HG02642 (cell line): ENCODE data around the gene MYH14.
A peak's percentile ranks its signal among the peaks of the same experiment; 100 is the strongest.
"Not testable (repeated sequence)": the region's sequence is repeated elsewhere in the genome, so short reads cannot be mapped to it uniquely, and the experiment has no call there.

Experiments
- ATAC-seq: cut with Tn5 transposase; IDR thresholded peaks from one replicate; pipeline ENCODE4 v1.9.1; 2021; ENCODE audit warnings: mild to moderate bottlenecking; ENCODE audit not compliant: unreplicated experiment, poor library complexity

MYH14 gene

DNA sequence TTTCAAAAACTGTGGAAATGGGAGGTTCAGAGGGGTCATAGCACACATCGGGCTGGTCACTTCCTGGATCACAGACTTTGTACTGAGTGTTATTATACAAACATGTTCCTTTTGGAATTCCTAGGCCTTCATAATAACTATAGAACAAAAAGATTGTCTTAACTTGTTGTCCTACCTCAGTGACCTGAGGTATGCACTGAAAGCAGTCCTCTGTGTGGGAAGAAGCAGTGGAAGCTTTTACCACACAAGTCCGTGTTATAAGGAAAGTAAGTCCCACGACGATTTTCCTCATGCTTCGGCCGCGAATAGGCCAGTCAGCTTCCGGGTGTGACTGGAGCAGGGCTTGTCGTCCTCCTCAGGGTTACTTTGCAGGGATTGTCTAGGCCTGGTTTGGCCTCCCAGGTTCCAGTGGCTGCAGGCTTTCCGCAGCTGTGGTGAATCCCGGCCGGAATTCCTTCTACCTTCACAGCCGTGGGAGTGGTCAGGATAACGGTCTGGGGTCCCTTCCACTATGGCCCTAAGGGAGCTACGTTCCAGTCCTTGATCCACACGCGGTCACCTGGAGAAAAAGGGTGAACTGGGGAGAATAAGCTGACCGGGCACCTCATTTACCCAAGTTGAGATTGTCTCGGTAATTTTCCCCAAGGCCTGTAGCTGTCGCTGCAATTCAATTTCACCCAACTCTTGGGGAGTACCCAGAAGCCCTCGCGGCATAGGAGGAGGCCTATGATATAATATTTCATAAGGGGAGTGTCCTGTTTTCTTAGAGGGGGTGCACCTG, 146.0 kb downstream of the MYH14 start:
- ATAC-seq = no peak

DNA sequence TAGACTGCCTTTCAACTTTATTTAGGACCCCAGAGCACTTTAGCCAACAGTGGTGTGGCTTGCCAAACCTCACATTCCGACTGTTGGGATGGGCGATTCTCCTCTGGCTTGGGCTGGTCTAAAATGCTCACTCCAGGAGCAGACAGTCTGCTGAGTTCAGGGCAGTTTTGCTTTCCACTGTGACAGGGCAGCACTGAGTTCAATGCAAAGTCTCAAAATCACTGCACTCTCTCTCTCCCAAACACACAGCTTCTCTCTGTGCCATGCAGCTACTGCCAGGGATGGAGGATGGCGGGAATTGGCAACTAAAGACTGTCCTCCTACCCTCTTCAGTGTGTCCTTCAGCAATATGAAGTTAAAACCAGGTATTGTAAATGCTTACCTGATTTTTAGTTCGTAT, 148.8 kb downstream of the MYH14 start:
- ATAC-seq = no peak

DNA sequence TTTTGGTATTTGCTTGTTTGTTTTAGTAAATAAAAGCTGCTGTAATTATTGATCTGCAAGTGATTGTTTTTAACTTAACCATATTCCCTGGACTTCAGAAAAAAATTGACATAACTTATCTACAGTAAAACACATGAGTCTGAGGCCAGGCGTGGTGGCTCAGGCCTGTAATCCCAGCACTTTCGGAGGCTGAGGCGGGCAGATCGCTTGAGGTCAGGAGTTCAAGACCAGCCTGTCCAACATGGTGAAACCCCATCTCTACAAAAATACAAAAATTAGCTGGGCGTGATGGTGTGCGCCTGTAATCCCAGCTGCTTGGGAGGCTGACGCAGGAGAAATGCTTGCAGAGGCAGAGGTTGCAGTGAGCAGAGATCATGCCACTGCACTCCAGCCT, 150.1 kb downstream of the MYH14 start:
- ATAC-seq = not testable (repeated sequence)

DNA sequence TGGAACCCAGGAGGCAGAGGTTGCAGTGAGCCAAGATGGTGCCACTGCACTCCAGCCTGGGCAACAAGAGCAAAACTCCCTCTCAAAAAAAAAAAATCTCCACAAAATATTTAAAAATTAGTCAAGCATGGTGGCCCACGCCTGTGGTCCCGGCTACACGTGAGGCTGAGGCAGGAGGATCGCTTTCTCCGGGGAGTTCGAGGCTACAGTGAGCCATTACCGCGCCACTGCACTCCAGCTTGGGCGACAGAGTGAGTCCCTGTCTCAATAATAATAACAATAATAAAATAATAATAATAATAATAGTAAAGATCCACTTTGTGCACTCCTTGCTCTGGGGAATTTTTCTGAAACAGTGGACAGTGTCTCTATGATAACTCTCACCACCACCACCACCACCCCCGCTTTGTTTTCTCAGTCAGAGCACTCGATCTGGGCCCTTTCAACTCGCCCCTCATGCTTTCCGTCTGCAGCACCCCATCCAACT, 153.3 kb downstream of the MYH14 start:
- ATAC-seq = no peak

DNA sequence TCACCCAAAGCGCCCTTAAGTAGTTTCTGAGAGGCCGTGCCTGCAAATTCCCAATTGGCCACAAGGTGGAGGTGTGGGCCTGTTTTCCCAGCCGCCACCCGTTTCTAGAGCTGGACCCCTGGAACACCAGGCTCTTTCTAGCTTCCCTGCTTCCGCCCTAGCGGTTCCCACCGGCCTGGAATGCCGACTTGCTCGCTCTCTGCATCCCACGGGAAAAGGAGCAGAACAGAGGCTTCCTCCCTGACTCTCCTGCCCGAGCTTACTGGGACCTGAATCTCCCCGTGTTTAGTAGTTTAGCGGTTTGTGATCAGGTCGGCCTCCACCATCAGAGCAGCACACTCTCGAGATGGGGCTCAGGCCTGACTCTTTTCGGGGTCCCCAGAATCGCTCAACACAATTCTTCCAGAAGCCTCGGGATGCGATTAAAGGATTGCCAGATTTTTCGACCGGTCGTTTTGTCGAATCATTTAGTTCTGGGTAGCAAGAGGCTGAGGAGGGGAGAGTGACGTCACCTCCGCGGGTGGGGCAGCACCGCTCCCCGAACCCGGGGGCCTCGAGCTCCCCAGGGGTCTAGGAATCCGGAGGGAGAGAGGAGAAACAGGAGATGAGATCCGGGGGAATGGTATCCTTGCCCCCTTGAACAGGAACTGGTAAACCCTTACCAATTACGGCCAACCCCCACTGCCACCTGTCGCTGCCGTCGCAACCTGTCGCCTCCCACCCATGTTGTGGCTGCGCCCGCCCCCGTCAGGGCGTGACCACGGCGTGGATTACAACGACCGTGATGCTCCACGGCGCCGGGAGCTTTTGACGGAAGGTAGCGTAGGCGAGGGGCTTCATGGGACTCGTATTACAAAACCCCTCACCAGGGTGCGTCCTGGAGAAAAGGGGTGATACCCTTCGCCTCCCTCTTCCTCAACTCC, 154.0 kb downstream of the MYH14 start:
- ATAC-seq = peak; percentile 66

DNA sequence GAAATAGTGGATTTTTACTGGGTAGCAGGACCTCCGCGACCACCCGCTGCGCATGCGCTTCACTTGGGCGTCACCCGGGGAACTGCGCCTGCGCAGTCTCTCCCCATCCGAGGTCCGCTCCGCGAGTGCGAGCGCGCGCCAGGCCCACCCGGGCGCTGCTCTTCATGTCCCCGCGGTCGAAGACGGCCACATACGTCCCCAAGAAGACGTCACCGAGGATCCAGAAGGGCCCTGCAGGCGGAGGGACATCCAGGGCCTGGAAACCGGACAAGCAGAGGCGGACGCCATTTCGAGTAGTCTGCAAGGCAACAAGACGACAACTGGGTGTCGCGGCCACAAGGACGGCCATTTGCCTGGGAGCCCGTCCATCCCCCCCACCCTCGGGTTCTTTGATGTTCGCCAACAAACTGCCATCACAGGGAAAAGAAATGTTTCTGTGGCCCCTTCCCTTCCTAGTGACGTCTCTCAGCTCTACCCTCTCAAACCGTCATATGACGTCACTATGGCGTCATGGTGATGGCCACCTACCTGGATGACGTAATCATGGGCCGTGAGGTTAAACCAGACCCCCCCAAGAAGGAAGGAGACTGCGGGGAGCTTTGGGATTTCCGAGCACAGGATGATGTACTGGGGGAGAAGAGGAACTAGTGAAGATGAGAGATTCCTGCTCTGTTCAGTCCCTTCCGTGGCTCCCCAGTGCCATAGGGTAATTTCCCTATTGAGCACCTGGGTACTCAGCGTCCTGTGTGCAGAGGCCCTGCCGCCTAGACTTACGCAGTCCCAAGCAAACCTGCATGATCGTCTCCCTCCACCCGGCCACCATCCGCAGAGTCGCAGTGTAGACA, 155.3 kb downstream of the MYH14 start:
- ATAC-seq = peak; percentile 40

DNA sequence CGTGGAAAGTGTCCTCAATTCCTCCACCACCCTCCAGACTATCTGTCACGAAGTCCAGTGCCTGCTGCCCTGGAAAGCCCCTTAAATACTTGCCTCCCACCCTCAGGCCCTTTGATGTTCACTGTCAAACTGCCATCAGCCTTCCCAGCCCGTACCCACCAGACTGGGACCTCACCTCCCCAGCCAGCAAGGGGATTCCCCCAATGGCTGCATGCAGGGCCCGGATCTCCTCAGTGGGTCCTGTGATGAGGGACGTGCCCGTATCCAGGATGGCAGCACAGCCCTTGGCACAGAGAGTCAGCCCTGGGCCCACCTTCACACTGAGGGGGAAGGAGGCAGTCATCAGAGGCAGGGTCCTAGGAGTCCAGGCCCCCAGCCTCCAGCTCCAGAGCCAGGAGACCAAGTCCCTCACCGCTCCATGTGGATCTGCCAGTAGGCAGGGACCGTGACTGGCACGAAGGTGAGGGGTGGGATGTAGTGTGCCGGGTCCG, 156.0 kb downstream of the MYH14 start:
- ATAC-seq = no peak
